Measurements from ENCODE around the gene HOXD4.

DNA sequence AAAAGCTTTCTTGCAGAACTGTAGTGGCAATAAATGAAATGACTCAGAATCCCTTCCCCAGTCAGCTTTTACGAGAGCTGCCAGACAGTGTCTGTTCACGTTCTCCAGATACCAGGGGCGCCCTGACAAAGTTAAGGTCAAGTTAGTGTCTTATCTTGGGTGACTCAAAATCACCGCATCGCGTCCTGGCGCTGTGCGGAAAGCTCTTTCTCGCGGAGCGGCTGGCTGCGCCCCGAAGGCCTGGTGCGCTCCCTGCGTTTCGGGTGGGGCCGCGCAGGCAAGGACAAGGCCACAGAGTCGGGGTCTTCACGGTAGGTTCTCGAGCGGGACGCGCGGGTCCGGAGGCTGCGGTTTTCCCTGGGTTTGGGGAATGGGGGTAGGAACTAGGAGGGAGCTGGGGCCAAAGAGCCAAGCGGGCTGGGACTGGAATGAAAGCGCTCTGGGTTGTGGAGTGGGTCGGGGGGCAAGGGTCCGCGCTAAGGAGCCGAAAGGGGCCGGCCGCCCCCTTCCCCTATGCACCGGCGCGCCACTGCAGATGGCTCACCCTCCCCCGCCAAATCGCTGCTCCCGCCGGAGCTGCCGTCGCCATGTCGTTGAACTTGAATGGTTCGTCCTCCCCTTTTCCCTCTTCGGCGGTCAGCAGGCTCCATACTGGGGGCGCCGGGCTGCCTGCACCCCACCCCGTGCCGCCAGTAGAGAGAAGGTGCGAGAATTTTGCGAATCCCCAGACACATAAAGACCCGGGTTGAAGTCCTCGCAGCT is 46.9 kb upstream of the HOXD4 start:
- TF ChIP-seq, protein P1, sequence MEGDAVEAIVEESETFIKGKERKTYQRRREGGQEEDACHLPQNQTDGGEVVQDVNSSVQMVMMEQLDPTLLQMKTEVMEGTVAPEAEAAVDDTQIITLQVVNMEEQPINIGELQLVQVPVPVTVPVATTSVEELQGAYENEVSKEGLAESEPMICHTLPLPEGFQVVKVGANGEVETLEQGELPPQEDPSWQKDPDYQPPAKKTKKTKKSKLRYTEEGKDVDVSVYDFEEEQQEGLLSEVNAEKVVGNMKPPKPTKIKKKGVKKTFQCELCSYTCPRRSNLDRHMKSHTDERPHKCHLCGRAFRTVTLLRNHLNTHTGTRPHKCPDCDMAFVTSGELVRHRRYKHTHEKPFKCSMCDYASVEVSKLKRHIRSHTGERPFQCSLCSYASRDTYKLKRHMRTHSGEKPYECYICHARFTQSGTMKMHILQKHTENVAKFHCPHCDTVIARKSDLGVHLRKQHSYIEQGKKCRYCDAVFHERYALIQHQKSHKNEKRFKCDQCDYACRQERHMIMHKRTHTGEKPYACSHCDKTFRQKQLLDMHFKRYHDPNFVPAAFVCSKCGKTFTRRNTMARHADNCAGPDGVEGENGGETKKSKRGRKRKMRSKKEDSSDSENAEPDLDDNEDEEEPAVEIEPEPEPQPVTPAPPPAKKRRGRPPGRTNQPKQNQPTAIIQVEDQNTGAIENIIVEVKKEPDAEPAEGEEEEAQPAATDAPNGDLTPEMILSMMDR (IDR thresholded peaks at IDR 0.05; ENCODE audit: low read depth, low read length, poor library complexity, severe bottlenecking) = no peak
- TF ChIP-seq EZH2phosphoT487 (IDR thresholded peaks at IDR 0.05; ENCODE audit: borderline replicate concordance, low read length) = no peak
